Muscle of leg (tissue), 11 donors: ENCODE data around the gene ADCYAP1R1. TPM values are rescaled to one million over a fixed set of nuclear protein-coding genes. Genes with fewer than 3 reads are reported as not detected.

Experiments
- DNase-seq: peaks from one replicate; pipeline ENCODE4 v3.0.0; 2013
- H3K27ac ChIP-seq: one replicate; pipeline ENCODE4 v1.5.1; 2013; ENCODE audit warnings: mild to moderate bottlenecking, low read length, control low read depth
- H3K27me3 ChIP-seq: one replicate; pipeline ENCODE4 v1.6.1; 2013; ENCODE audit warnings: low read length; ENCODE audit not compliant: control insufficient read depth, insufficient read depth
- H3K36me3 ChIP-seq: one replicate; pipeline ENCODE4 v1.6.1; 2013; ENCODE audit warnings: low read length; ENCODE audit not compliant: control insufficient read depth, insufficient read depth
- H3K4me1 ChIP-seq: one replicate; pipeline ENCODE4 v1.6.1; 2013; ENCODE audit warnings: low read length; ENCODE audit not compliant: control insufficient read depth, insufficient read depth
- H3K4me3 ChIP-seq: one replicate; pipeline ENCODE4 v1.5.1; 2013; ENCODE audit warnings: low read length, control low read depth
- H3K9me3 ChIP-seq: replicated peaks from 2 replicates; pipeline ENCODE4 v1.6.1; 2013; ENCODE audit warnings: low read depth, low read length; ENCODE audit not compliant: control insufficient read depth
- WGBS: methylation state at CpG from one replicate; pipeline ENCODE4 v1.1.5; 2013; ENCODE audit warnings: missing lambda C conversion rate; ENCODE audit not compliant: insufficient coverage; 5-methylcytosine and 5-hydroxymethylcytosine counted together
- polyA plus RNA-seq, 8 donors: library from polyadenylated mRNA; unstranded; fragments of 120-200 nt; gene quantifications; one replicate each; pipeline versions ENCODE4 v1.2.1 to v1.2.3, GENCODE V29; 2013; ENCODE audit warnings: inconsistent platforms in 1 of 8, low replicate concordance in 1 of 8; ENCODE audit not compliant: insufficient read length in 8 of 8, insufficient read depth in 1 of 8
- total RNA-seq: library from RNA; stranded (reverse); fragments of 120-200 nt; gene quantifications from one replicate; pipeline ENCODE4 v1.2.4, GENCODE V29; 2013

The ADCYAP1R1 gene
- total and polyA plus RNA-seq, 9 donors = 5.5 to 10.8 (median 7.8) TPM

DNA sequence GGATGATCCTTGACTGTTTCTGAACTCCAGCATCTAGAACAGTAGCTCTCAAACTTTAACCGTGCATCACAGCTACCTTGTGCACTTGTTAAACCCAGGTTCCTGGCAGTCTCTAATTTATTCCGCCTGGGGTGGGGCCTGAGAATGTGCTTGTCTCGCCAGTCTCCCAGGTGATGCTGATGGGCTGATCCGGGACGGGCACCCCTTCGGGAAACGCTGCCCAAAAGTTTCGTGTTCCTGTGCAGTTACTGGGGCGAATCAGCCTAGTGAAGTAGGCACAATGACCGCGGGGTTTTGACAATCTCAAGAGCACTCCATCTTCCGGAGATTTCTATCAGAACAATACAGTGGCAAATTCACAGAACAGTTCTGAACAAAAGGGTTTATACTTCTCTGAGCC, 29.9 kb downstream of the ADCYAP1R1 start:
- Histone ChIP-seq H3K9me3 (no peaks in the 10 kb centered on the region), H3K4me3 (no peak overlapping the region), H3K27ac (peak overlapping the region; percentile 62), H3K27me3 (no peaks in the 10 kb centered on the region), H3K36me3 (peaks cover 6% of the 10 kb centered on the region), H3K4me1 (peaks cover 16% of the 10 kb centered on the region)
- 68% methylated on average over 9 of the region's 12 CpGs for WGBS
- no peak for DNase-seq

GRCh38 chr7:31082447-31082846, 30.3 kb downstream of the ADCYAP1R1 start:
- H3K4me3 ChIP-seq = no peak overlapping the region
- H3K9me3 ChIP-seq = no peaks in the 10 kb centered on the region
- peak; percentile 87 for DNase-seq
- peaks cover 16% of the 10 kb centered on the region for H3K4me1 ChIP-seq
- no peaks in the 10 kb centered on the region for H3K27me3 ChIP-seq
- 40% methylated on average over 3 of the region's 4 CpGs for WGBS
- peak overlapping the region; percentile 62 for H3K27ac ChIP-seq
- H3K36me3 ChIP-seq = peaks cover 6% of the 10 kb centered on the region

- Histone ChIP-seq H3K9me3 (no peaks in the 10 kb centered on the region), H3K36me3 (peaks cover 6% of the 10 kb centered on the region), H3K4me3 (no peak overlapping the region), H3K27me3 (no peaks in the 10 kb centered on the region), H3K27ac (no peak overlapping the region), H3K4me1 (peaks cover 16% of the 10 kb centered on the region)
- no peak for DNase-seq
- 46% methylated on average over 4 of the region's 5 CpGs for WGBS
Measured at GRCh38 chr7:31083210-31083786, 31.2 kb downstream of the ADCYAP1R1 start.

- Histone ChIP-seq H3K9me3 (no peaks in the 10 kb centered on the region), H3K4me3 (no peak overlapping the region), H3K4me1 (peaks cover 16% of the 10 kb centered on the region), H3K27me3 (no peaks in the 10 kb centered on the region), H3K27ac (no peak overlapping the region), H3K36me3 (peaks cover 6% of the 10 kb centered on the region)
- DNase-seq = no peak
- WGBS = 100% methylated on average over 1 of the region's 1 CpG
Measured at GRCh38 chr7:31084226-31084625, 32.1 kb downstream of the ADCYAP1R1 start.

- Histone ChIP-seq H3K9me3 (no peaks in the 10 kb centered on the region), H3K27ac (no peak overlapping the region), H3K36me3 (peaks cover 6% of the 10 kb centered on the region), H3K4me3 (no peak overlapping the region), H3K27me3 (no peaks in the 10 kb centered on the region), H3K4me1 (peaks cover 13% of the 10 kb centered on the region)
- DNase-seq = no peak
- 87% methylated on average over 6 of the region's 6 CpGs for WGBS
Measured at GRCh38 chr7:31087351-31087750, 35.2 kb downstream of the ADCYAP1R1 start.

- no peaks in the 10 kb centered on the region for H3K36me3 ChIP-seq
- DNase-seq = no peak
- peaks cover 8% of the 10 kb centered on the region for H3K4me1 ChIP-seq
- H3K9me3 ChIP-seq = no peaks in the 10 kb centered on the region
- 71% methylated on average over 1 of the region's 2 CpGs for WGBS
- no peaks in the 10 kb centered on the region for H3K27me3 ChIP-seq
- H3K27ac ChIP-seq = no peak overlapping the region
- no peak overlapping the region for H3K4me3 ChIP-seq
Measured at GRCh38 chr7:31091924-31092434, 39.9 kb downstream of the ADCYAP1R1 start.

GRCh38 chr7:31092606-31093005, 40.5 kb downstream of the ADCYAP1R1 start:
- Histone ChIP-seq H3K4me3 (no peak overlapping the region), H3K27me3 (no peaks in the 10 kb centered on the region), H3K4me1 (peaks cover 12% of the 10 kb centered on the region), H3K9me3 (no peaks in the 10 kb centered on the region), H3K27ac (no peak overlapping the region), H3K36me3 (no peaks in the 10 kb centered on the region)
- DNase-seq = no peak
- WGBS = 93% methylated on average over 3 of the region's 4 CpGs

DNA sequence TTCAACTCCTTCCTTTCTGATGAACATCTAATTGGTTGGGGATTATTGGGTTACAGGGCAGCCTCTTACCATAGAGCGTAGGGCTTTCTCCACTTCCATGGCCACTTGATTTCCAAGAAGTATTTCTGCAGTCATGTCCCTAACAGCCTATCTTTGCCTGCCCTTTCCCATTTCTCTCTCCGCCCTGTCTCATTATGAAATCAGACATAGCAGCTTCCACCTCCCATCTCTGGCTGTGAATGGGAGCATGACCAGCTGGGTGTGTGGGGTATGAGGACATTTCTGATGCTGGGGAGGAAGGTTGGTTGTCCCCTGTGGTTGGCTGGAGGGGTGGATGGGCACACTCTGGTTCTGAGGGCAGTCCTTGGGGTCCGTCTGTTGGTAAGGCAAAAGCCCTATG, 41.2 kb downstream of the ADCYAP1R1 start:
- Histone ChIP-seq H3K27ac (no peak overlapping the region), H3K9me3 (no peaks in the 10 kb centered on the region), H3K4me1 (peaks cover 12% of the 10 kb centered on the region), H3K4me3 (no peak overlapping the region), H3K36me3 (no peaks in the 10 kb centered on the region), H3K27me3 (no peaks in the 10 kb centered on the region)
- DNase-seq = no peak
- whole genome bisulfite sequencing = no CpG with 5 or more reads among the region's 3 CpGs

DNA sequence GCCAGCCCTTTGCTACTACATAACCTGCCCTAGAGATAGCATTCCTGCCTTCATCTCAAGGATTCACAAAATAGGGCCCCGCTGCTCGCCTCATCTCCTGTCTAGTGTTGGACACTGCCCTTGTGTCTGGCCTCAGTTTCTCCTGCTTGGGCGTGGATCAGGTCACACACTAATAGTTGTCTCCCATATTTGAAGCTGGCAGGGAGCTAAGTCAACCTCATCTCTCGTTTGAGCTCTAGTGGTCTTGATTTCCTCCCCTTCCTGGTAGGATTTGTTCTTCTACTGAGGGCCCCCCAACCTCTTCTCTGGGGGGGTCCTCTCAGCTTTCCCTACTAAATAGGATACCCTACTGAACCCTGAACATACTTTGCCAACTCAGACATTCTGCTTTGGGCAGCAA, 42.2 kb downstream of the ADCYAP1R1 start:
- Histone ChIP-seq H3K4me1 (peaks cover 12% of the 10 kb centered on the region), H3K27me3 (no peaks in the 10 kb centered on the region), H3K9me3 (no peaks in the 10 kb centered on the region), H3K27ac (no peak overlapping the region), H3K36me3 (no peaks in the 10 kb centered on the region), H3K4me3 (no peak overlapping the region)
- DNase-seq = no peak
- 65% methylated on average over 2 of the region's 4 CpGs for WGBS

DNA sequence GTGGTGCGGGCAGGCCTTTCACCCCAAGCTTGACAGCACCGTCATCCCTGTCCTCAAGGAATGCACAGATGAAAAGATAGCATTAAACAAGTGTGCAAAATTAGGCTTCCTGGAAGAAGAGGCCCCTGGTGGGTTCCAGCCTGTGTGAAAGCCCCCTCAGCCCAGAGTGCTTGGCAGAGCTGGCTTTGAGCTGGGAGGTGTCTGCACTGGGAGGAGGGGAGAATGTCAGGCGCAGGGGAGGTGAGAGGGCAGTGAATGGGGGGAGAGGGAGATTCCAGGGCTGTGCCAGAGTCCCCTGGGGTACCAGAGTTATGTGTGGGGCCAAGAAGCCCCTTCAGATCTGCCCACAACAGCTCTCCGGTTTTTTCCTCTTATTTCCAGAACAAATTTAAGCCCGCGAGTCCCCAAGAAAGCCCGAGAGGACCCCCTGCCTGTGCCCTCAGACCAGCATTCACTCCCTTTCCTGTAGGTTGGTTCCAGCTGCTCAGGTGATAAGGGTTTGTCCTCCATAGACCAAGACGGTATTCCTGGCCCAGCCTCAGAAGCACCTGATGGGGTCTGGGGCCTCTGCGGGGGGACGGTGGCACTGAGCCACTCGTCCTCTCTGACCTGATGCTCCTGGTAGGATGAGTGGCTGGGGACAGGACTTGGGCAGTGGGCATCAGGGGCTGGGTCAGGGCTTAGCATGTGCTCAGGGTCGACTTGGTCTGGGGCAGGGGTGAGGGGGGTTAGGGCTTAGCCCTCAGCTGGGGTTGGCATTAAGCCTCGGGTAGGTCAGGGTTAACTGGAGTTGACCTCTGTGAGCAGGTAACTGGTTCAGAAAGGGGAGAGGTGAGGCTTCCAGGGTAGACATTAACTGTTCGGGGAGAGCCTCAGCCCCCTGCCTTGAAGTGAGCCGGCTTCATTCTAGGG, 43.4 kb downstream of the ADCYAP1R1 start:
- no peak for DNase-seq

More for the DNA sequence above, 43.4 kb downstream of the ADCYAP1R1 start:
- no peaks in the 10 kb centered on the region for H3K9me3 ChIP-seq
- H3K36me3 ChIP-seq = no peaks in the 10 kb centered on the region
- WGBS = 80% methylated on average over 9 of the region's 15 CpGs
- no peaks in the 10 kb centered on the region for H3K27me3 ChIP-seq
- H3K4me1 ChIP-seq = peaks cover 12% of the 10 kb centered on the region
- no peak overlapping the region for H3K4me3 ChIP-seq
- H3K27ac ChIP-seq = no peak overlapping the region
